BE2C (cell line): Measurements from ENCODE around the gene MEF2D.

ENCODE experiments used
- DNase-seq: peaks from one replicate; pipeline ENCODE4 v3.0.0-alpha.2; 2020
- H3K27me3 ChIP-seq: fragments of 250-450 bp; sonication (Bioruptor Pico); 2 replicates; pipeline ENCODE4 v1.5.1; 2020; ENCODE audit warnings: mild to moderate bottlenecking
- H3K36me3 ChIP-seq: fragments of 250-450 bp; sonication (Bioruptor Pico); 2 replicates; pipeline ENCODE4 v1.5.1; 2020; ENCODE audit warnings: mild to moderate bottlenecking
- H3K4me1 ChIP-seq: fragments of 250-450 bp; sonication (Bioruptor Pico); 2 replicates; pipeline ENCODE4 v1.5.1; 2020
- H3K4me3 ChIP-seq: 2 replicates; pipeline ENCODE4 v1.5.1; 2011; ENCODE audit warnings: low read depth, low read length
- H3K9me3 ChIP-seq: fragments of 250-450 bp; sonication (Bioruptor Pico); 2 replicates; pipeline ENCODE4 v1.5.1; 2020
- CTCF ChIP-seq: IDR thresholded peaks from 2 replicates; pipeline ENCODE4 v1.5.1; 2012; ENCODE audit warnings: mild to moderate bottlenecking, low read depth, low read length

MEF2D gene

GRCh38 chr1:156484480-156485058 lies 16.0 kb downstream of the MEF2D start:
- TF ChIP-seq CTCF, result no peak
- Histone ChIP-seq H3K4me3 (no peak overlapping the region), H3K36me3 (peaks cover 31% of the 10 kb centered on the region), H3K4me1 (peaks cover 13% of the 10 kb centered on the region), H3K27me3 (no peaks in the 10 kb centered on the region), H3K9me3 (no peaks in the 10 kb centered on the region)
- no peak for DNase-seq

GRCh38 chr1:156483397-156483796 lies 17.2 kb downstream of the MEF2D start:
- TF ChIP-seq CTCF, result no peak
- no peaks in the 10 kb centered on the region for H3K9me3 ChIP-seq
- no peak for DNase-seq
- no peak overlapping the region for H3K4me3 ChIP-seq
- H3K27me3 ChIP-seq, result no peaks in the 10 kb centered on the region
- peaks cover 4% of the 10 kb centered on the region; the same call in 1 of the 2 replicates for H3K4me1 ChIP-seq
- peaks cover 43% of the 10 kb centered on the region for H3K36me3 ChIP-seq

DNA sequence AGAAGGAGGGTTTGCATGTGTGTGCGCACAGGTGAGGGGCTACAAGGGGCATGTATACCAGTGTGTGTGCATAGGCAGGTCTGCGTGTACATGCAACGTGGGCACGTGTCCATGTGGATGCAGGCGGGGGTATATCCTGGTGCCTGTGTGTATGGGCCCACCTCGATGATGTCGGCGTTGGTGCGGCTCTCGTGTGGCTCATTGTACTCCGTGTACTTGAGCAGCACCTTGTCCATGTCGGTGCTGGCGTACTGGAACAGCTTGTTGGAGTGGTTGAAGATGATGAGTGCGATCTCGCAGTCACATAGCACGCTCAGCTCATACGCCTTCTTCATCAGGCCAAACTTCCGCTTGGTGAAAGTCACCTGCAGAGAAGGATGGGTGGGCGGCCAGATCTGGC lies 18.3 kb downstream of the MEF2D start:
- Histone ChIP-seq H3K9me3 (no peaks in the 10 kb centered on the region), H3K4me1 (no peaks in the 10 kb centered on the region; the same call in none of the 2 replicates), H3K36me3 (peaks cover 49% of the 10 kb centered on the region), H3K4me3 (no peak overlapping the region), H3K27me3 (no peaks in the 10 kb centered on the region)
- DNase-seq, result no peak
- TF ChIP-seq CTCF, result no peak

- no peak for TF ChIP-seq CTCF
- Histone ChIP-seq H3K4me3 (no peak overlapping the region), H3K4me1 (no peaks in the 10 kb centered on the region; the same call in none of the 2 replicates), H3K27me3 (no peaks in the 10 kb centered on the region), H3K36me3 (peaks cover 53% of the 10 kb centered on the region), H3K9me3 (no peaks in the 10 kb centered on the region)
- no peak for DNase-seq
Observed at GRCh38 chr1:156481527-156481926, 19.0 kb downstream of the MEF2D start.

- H3K27me3 ChIP-seq, result no peaks in the 10 kb centered on the region
- DNase-seq, result peak; percentile 86
- no peak overlapping the region for H3K4me3 ChIP-seq
- no peaks in the 10 kb centered on the region for H3K9me3 ChIP-seq
- H3K36me3 ChIP-seq, result peaks cover 59% of the 10 kb centered on the region
- no peaks in the 10 kb centered on the region; the same call in none of the 2 replicates for H3K4me1 ChIP-seq
- peak; percentile 78 for TF ChIP-seq CTCF
Observed at GRCh38 chr1:156480411-156481192, 20.0 kb downstream of the MEF2D start.

GRCh38 chr1:156480016-156480370 lies 20.6 kb downstream of the MEF2D start:
- DNase-seq, result no peak
- 0 out of 2 replicates have a peak, but pooled peaks have one; percentile 4 for TF ChIP-seq CTCF
- Histone ChIP-seq H3K4me3 (no peak overlapping the region), H3K36me3 (peaks cover 62% of the 10 kb centered on the region), H3K9me3 (no peaks in the 10 kb centered on the region), H3K4me1 (no peaks in the 10 kb centered on the region; the same call in none of the 2 replicates), H3K27me3 (no peaks in the 10 kb centered on the region)
